GM21360 (cell line): ENCODE results near the gene SNRPD2.

Source experiments
- ATAC-seq: cut with Tn5 transposase; IDR thresholded peaks from one replicate; pipeline ENCODE4 v1.9.1; 2021; ENCODE audit warnings: mild to moderate bottlenecking, moderate library complexity; ENCODE audit not compliant: unreplicated experiment

SNRPD2 gene

DNA sequence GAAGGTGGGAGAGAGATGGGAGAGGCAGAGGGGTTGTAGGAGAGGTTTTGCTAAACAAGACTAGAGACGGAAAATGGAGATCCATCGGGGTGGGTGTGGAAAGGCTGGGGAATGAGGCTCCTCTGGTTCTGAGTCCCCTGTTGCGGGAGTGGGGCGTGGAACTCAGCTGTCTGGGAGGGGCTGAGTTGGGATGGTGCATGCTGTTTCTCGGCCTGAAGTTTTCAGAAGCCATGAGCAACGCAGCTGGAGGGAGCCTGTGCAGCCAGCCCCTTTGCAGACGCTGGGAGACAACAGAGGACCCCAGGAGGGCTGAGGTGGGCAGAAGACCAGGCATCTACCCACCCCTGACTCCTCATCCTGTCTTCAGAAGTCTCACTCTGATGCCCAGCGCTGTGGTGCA lies 31.1 kb downstream of the SNRPD2 start:
- ATAC-seq = no peak

DNA sequence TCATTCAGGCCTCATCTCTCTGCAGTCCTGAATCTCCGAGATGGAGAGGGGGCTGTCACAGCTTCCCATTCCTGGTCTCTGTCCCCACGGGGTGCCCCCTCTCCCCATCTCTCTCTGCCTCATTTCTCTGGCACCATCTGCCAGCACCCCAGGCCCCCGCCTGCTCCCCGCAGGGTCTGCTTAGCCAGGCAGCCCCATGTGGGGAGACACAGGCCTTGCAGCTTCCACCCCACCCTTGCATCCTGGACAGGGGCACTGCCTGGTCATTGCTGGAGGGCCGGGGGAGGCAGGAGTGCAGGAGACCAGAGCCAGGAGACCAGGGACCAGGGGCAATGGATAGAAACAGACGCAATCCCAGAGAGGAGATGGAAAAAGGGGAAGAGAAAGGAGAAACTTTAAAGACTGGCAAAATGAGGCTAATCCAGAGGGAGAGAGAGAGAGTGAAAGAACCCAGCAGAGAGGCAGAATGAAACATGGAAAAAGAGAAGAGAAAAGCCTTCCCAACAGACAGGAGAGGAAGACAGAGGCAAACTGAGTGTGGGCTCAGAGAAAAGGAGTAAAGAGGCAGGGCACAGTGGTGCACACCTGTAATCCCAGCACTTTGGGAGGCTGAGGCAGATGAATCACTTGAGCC lies 32.5 kb downstream of the SNRPD2 start:
- no peak for ATAC-seq

DNA sequence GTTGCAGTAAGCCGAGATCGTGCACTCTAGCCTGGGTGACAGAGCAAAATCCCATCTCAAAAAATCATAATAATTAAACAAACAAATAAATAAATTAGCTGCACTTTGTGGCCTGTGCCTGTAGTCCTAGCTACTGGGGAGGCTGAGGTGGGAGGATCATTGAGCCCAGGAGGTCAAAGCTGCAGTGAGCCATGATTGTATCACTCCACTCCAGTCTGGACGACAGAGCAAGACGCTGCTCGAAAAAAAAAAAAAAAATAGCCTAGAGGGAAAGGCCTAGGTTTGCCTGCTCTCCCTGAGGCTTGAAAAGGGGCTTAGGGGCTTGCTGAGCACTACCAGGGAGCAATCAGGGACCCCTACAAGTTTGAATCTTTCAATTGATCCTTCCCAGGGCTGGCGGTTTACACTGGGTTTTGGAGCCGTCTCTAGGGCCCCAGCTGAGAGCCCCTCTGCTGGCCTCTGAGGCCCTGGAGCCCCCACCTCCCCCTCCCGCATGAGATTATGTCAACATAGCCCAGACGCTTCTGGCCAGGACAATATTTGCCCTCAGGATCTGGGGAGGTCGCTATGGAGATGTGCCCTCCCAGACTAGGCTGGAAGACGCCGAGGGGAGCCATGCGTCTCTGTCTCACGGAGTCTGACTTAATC lies 34.1 kb downstream of the SNRPD2 start:
- ATAC-seq = no peak

DNA sequence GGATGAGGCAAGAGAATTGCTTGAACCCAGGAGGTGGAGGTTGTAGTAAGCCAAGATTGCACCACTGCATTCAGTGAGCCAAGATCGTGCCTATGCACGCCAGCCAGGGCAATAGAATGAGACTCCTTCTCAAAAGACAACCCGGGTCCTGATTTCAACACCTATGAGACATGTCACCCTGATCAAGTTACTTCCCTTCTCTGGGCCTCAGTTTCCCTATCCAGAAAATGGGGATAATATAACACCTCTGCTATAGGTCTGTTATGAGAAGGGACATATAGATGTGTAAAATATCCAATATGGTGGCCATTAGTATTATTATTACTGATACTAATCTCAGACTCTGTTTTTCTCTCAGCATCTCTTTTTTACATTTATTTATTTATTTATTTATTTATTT lies 36.7 kb downstream of the SNRPD2 start:
- no peak for ATAC-seq

DNA sequence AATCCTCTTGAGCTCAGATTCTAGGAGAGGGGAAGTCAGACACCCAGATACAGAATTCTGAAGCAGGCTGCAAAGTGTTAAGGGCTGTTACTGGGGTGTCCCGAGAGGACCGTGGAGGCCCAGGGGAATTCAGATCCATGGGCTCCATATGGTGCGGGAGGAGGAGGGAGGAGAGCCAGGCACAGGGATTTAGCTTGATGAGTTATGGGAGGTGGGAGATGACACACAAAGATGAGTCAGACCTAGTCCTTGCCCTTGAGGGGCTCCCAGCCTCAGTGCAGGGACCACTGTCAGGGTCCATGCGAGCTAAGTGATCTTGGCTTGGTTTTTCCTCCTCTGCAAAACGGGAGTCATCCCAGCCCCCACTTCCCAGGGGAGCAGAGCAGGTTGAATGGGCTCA lies 38.1 kb downstream of the SNRPD2 start:
- ATAC-seq = no peak

DNA sequence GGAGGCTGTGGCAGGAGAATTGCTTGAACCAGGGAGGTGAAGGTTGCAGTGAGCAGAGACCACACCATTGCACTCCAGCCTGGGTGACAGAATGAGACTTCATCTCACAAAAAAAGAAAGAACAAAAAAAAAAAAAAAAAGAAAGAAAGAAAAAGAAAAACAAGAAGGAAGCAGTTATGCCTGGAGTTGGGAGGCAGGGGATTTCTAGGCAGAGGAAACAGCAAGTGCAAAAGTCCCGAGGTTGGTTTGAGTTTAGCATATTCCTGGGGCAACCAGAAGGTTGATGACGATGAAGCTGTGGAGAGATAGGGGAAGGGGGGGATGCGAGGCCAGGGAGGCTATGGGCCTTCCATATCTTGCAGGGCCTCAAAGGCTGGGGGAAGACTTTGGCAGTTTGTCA lies 41.0 kb downstream of the SNRPD2 start:
- ATAC-seq = no peak

DNA sequence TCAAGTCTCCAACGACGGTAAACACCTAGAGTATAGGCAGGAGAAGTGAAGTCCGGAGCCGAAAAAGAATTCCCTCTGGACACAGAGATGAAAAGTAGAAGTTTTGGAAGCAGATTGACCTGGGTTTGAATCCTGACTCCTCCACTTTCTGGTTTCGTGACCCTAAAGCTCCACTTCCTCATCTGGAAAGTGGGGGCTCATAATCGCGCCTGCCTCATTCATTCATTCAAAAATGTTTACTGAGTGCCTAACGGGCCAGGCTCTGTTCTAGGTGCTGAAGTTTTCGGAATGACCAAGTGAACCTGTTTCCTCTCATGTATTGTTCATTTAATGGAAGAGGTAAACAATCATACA lies 45.4 kb downstream of the SNRPD2 start:
- no peak for ATAC-seq

DNA sequence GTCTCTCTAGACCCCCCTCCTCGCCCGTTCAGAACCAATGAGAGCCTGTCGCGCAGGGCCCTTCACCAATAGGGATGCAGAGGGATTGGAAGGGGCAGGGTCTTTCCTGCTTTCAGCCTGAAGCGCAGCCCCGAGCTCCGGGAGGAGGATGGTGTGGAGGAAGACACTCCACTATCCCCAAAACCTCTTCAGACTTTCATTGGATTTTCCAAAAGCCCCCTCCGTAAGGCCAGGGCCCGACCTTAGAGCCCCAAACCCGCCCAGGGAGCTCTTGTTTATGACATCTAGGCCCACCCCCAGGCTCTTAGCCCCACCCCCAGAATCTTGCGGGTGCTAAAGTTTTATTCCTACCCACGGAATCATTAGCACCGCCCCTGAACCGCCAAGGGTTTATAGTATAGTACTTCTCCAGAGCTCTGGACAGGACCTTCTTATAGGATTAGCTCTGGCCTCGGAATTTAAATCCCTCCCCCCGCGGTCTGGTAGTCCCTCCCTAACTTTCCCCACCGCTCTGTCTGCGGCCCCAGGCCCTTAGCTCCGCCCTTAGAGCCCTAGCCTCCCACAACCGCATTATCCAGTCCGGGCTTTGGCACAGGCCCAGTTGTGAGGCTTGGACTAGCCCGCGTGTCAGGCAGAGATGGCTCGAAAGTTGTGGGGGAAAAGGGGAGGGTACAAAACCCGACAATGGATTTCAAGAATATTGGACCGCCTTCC lies 46.0 kb downstream of the SNRPD2 start:
- ATAC-seq = no peak

DNA sequence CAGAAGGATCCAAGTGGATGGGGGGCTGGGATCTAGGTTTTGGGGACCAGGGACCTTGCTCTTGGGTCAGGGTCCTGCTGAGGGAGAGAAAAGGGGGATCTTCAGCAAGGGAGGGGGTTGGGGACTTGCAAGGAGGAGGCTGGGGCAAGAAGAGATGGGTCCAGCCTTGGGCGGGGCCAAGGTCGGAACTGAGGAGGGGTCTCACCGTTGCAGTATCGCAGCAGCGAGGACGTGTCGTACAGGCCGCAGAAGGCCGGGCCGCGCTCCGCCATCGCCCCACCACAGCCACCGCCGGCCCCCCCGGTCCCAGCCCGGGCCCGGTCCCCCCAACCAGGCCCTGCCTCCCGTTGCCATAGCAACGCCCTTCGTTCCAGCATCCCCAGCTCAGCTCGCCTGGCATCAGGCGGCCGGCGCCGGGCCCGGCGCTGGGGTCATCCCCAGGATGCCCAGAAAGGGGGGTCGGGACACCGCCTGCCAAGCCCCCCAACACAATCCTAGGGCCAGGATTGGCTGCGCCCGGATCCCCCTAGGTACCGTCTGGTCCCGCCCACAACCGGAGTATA lies 46.6 kb downstream of the SNRPD2 start:
- no peak for ATAC-seq

DNA sequence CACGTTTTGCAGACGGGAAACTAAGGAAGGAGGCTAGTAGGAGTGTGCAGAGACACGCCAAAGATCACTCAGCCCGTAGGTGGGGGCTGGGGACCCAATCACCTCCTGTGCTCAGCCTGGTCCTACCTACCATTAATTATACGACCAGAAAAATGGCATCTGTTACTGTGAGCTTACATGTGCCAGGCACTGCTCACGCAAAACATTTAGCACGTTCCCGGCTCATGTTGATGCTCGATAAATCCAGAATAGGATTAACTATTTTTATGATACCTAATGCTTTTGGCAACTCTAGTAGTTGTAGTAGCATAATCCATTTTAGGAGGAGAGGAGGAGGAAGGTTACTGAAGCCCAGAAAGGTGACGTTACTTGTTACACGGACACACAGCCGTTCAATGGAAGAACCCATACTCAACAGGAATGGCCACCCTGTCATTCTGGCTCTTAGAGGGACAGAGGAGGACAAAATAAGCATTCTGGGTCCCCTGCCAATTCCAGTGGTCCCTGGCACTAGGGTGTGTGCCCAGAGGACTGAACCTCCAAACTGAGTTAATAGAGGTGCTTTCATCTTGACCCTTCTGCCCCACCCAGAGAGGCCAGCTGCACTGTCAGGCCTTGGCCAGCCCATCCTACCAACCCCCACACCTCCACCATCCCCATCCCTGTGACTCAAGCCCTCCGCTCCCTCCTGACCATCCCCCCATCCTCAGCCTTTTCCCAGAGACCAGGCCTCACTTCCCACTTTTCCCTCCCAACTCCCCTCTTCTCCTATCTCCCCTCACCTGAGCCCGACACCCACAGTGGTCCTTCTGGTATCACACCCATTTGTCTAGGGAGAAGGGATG lies 47.6 kb downstream of the SNRPD2 start:
- ATAC-seq = no peak

DNA sequence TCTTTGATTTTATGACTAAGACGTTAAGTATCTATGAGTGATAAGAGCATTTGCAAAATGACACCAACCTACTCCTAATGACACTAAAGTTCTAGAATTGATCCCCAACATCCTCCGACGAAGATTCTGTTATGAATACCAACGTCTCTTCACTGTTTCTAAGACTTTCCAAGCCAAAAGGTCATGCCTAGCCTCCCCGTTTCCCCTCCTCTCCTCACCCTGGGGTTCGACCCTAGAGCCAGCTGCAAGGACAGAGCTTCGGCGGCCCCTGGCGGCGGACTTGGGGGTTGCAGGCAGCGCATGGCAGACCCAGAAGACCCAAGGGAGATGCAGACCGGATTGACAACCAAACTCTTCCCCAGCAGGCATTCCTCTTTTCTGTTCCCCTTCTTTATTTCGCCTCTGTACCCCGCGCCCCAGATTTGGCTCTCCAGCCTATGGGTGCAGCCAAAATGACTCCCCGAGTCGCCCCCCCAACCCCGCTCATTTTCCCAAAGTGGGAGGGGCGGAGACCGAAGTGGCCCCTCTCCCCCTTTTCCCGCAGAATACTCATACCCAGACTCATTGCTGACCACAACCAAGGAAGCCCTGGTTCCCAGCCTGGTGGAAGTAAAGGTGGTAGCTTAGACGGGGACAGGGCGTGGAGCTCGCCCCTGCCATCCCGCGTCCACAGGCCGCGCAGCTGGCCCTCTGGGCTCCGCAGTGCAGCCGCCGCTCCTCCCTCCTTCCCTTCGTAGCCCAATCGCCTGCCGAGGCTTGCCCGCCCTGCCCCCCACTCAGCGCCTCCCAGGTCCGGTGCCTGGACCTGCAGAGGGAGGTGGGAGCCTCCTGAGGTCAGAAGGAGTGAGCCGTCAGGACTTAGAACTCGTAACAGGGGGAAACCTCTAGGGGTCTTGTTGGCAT lies 48.5 kb downstream of the SNRPD2 start:
- ATAC-seq = peak; percentile 38

DNA sequence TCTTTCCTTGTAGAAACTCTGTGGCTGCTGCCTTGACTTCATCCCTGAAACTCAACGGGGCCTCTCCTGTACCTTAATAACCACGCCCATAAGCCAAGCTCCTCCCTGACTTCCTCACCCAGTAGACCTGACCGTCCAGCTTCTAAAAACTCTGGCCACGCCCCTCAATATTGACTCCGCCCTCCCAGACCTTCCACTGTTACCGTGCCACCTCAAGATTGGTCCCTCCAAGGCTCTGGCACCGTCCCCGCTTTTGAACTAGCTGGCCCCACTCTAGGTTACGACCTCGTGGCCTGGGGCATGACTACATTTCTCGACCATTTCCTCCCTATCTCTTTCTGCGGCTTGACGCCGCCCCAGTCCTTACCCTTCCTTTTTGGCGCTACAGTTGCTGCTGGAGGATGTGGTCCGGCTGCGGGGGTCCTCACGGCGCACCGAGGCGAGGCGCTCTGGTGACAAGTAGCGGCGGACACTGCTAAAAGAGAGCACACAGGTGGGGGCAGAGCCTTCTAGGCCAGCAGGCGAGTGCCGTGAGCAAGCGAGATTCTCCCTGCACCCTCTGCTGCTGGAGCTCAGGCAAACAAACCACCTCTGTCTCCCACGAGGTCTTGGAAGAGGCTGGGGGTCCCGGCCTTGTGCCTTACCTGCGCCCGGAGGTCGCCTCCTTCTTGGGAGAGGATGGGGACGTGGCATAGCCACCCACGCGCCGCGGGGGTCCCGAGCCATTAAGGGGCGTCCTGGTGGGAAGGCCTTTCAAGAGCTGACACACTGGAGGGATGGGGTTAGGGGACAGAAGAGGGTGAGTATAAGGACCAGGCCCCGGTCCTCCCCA lies 50.3 kb downstream of the SNRPD2 start:
- no peak for ATAC-seq

DNA sequence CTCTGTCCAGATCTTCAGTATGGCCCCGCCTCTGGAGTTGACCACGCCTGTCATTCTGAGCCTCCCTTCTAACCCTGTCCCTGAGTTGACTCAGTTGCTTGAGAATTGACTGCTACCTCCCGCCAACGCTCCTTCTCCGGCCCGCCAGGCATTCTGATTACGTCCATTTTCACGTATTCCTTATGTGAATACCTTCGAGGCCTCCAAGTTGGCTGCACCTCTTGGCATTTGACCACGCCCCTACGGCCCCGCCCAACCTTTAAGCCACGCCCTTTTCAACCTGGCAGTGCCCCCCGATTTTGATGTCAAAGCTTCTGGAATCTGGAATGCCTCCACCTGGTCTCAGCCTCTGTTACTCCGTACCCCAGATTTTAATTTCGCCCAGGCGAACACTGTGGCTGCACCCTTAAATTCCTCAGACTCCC lies 50.9 kb downstream of the SNRPD2 start:
- ATAC-seq = no peak

DNA sequence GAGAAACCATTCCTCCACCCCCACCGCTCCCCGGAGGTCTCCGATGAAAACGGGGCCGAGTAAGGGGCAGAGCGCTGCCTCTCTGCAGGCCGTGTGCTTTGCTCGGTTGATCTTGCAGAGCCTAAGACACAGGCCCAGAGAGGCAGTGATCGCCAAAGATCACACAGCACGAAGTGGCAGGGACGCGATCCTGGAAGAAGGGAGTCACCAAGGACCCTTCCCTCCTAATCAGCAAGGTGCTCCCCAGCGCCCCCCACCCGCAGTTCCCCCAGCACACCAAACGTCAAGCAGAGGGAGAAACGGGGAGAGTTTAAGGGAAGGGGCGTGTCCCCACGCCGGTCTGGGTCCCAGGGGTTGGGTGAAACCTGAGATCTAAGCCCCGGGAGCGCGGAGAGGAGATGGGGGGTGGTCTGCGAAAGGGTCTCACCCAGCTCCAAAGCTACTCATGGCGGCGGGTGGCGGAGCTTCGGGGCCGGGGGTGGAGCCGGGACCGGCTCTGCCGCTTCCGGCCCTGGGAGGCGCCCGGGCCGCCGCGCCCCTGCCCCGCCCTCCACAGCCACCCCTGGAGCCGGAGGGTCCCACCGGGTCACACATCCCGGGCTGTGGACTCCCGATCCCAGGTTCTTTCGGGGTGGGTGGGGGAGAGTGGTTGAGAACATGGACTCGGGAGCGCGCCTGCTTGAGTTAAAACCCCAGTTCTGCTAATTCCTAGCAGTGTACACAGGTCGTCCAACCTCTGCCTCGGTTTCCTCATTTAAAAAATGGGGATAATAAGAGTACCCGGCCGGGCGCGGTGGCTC lies 52.6 kb downstream of the SNRPD2 start, which contains the start of gene EML2:
Gene EML2, minus strand, starts transcription at position 468 of the 800 bp plus-strand sequence. Its CDS starts 21 bp downstream, at position 447.
- ATAC-seq = no peak

DNA sequence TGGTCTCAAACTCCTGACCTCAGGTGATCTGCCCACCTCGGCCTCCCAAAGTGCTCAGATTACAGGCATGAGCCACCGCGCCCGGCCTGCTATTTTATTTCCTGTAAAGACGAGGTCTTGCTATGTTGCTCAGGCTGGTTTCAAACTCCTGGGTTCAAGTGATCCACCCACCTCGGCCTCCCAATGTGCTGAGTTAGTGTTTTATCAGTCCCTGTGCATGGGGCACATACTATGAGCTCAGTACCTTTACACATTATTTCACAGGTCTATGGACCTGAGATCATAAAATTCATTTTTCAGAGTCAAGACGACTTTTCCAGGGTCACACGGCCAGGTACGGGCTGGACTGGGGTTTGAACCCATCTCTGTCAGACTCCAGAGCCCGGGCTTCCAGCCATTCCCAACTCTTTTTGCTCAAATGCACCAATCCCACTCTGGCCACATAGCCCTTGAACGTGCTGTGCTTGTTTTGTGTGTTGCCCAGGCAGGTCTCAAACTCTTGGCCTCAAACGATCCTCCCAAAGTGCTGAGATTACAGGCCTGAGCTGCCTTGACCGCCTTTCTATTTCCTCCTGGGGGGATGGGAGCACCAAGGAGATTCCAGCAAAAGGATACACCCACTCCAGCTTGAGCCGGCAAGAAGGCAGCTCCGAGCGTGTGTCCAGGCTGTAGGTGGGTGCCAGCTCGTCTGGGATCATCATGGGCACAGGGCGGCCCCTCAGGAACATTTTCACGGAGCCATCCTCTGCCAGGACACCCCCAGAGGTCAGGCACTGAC lies 53.7 kb downstream of the SNRPD2 start:
- ATAC-seq = no peak
